Measurements from ENCODE around the gene SEMA4F.

Gene SEMA4F

GRCh38 chr2:74707837-74708236, 53.8 kb downstream of the SEMA4F start:
- DNase-seq (ENCODE audit: low spot score): no peak

DNA sequence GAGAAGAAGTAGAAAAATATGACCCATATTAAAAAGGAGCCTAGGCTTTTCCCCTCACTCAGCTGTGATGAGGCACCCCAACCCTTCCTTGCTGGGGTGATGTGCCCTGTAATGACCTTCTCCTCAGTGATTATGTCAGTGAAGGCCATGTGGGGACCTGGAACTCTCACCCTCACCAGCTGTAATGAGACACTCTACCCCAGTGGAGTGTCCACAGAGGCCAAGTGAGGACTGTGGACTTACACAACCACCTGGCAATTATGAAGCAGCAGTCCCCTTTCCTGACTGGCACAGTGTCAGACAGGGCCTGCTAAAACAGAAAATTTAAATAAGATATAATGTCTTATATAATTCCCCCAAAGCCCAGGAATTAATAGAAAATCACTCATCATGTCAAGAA, 54.2 kb downstream of the SEMA4F start:
- no peak for DNase-seq (ENCODE audit: low spot score)

GRCh38 chr2:74708883-74709282, 54.8 kb downstream of the SEMA4F start:
- no peak for DNase-seq (ENCODE audit: low spot score)

- DNase-seq (ENCODE audit: low spot score): no peak
Measured at GRCh38 chr2:74712223-74713053, 58.4 kb downstream of the SEMA4F start.

DNA sequence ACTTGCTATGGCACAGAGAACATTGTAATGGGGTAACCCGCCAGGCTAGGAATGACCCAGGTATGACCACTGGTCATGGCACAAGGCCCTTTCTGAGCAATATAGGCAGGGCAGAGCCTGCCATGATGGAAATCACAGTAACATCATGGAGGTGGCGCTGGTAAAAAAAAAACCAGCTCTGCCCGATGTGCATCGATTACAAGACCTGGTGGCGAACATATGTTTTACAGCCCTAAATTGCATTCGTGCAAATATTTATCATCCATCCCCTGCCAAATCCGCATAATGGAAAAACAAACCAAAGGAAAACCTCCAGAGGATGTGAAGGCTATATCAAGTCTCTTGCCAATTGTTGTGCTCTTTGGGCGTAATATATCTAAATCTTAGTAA, 60.6 kb downstream of the SEMA4F start:
- no peak for DNase-seq (ENCODE audit: low spot score)

- peak; percentile 87 for DNase-seq (ENCODE audit: low spot score)
Measured at GRCh38 chr2:74715081-74715791, 61.2 kb downstream of the SEMA4F start.

- DNase-seq (ENCODE audit: low spot score): no peak
Measured at GRCh38 chr2:74715880-74716279, 61.8 kb downstream of the SEMA4F start.

DNA sequence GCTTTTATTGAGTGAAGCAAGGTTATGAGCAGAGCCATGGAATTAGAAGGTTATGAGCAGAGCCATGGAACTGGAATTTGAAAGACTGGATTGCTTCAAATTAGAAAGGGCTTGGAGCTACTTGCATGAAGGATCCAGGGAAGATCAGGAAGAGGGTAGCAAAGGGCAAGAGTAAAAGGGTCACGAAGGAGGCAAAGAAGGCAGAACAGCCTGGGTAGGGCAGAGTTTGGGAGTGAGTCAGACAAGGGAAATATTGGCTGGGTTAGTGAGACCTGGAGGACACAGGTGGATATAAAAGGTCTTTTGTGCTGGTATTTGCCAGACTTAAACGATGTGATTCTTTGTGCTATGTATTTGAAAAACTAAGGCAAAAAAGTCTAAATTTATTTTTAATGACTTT, 65.0 kb downstream of the SEMA4F start:
- DNase-seq (ENCODE audit: low spot score): no peak

GRCh38 chr2:74721316-74721715, 67.3 kb downstream of the SEMA4F start:
- no peak for DNase-seq (ENCODE audit: low spot score)

DNA sequence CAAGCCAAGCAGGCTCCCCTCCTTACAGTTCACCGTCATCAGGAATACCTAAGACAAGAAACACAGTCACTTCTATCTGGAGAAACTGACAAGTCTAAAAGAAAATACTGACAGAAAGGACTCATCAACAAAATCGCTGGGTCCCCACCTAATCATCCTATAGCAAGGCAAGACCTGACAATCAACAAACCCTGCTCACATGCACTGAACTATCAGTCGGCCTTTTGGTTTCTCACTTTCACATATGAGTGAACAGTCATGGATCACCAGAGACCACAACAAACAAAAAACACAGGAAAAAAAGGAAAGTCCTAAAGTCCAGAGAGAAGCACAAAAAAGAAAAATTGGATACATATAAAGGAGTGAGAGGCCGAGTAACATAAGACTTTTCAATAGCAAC, 70.4 kb downstream of the SEMA4F start:
- no peak for DNase-seq (ENCODE audit: low spot score)

GRCh38 chr2:74725287-74725686, 71.2 kb downstream of the SEMA4F start:
- no peak for DNase-seq (ENCODE audit: low spot score)

- no peak for DNase-seq (ENCODE audit: low spot score)
Measured at GRCh38 chr2:74728842-74729241, 74.8 kb downstream of the SEMA4F start.

DNA sequence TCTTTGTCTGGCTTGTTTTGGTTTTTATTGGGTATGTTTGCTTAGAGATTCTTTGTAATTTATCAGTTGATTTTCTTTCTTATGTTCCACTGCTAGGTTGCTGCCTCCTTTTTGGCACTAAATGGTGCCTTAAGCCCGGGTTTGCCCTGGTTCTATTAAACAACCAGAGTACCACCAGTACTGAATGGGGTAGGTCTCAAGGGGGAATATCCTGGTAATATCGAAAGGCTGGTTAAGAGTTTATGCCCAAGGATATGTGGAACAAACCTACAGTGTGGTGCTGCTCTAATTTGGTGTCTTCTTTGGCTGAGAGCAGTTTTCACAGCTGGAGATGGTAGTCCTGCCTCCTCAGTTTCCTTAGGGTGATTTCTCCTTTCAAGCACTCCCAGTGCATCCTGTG, 76.5 kb downstream of the SEMA4F start:
- no peak for DNase-seq (ENCODE audit: low spot score)
